GM12874 (cell line): ENCODE data around the gene S100PBP.

ENCODE experiments used
- CTCF ChIP-seq: IDR thresholded peaks from 2 replicates; pipeline ENCODE4 v1.5.1; 2011; ENCODE audit warnings: low read depth, mild to moderate bottlenecking, control low read depth, low read length, moderate library complexity; ENCODE audit not compliant: insufficient read depth

Gene S100PBP

GRCh38 chr1:32870615-32871363, 53.3 kb downstream of the S100PBP start, which contains the start of gene FNDC5:
TSS of gene FNDC5 (minus strand) at chr1:32870912.
- TF ChIP-seq CTCF, result no peak

GRCh38 chr1:32871364-32872191, 54.1 kb downstream of the S100PBP start:
- no peak for TF ChIP-seq CTCF

GRCh38 chr1:32872192-32872460, 54.7 kb downstream of the S100PBP start:
- TF ChIP-seq CTCF, result no peak

- TF ChIP-seq CTCF, result no peak
Observed at GRCh38 chr1:32873484-32873883, 56.0 kb downstream of the S100PBP start.

GRCh38 chr1:32874860-32875752, 57.7 kb downstream of the S100PBP start:
- no peak for TF ChIP-seq CTCF

- peak; percentile 99 for TF ChIP-seq CTCF
Observed at GRCh38 chr1:32876341-32877210, 59.1 kb downstream of the S100PBP start.
